ENCODE data around the gene ANKS1B.

- no peak for TF ChIP-seq CTCF (IDR thresholded peaks at IDR 0.05)
- no peak for TF ChIP-seq TCF7L2 (IDR thresholded peaks at IDR 0.05; ENCODE audit: low read depth, low read length)
- TF ChIP-seq SIN3A (IDR thresholded peaks at IDR 0.05; ENCODE audit: borderline replicate concordance, insufficient read depth, low read depth, low read length): no peak
- TF ChIP-seq REST (IDR thresholded peaks at IDR 0.05; ENCODE audit: insufficient read depth in 1 of 2, low read depth in 2 of 2, low read length in 1 of 2): no peak
Observed at GRCh38 chr12:99302874-99303273, 681.9 kb downstream of the ANKS1B start.
